Sciatic nerve (tissue), 2 donors: ENCODE data around the gene TBC1D24. TPM values are rescaled to one million over a fixed set of nuclear protein-coding genes. Genes with fewer than 3 reads are reported as not detected.
"Not testable (repeated sequence)": the region's sequence is repeated elsewhere in the genome, so short reads cannot be mapped to it uniquely, and the experiment has no call there.

Experiments
- ATAC-seq: fragments of 200-7000 bp; cut with Tn5 transposase; one replicate; pipeline ENCODE4 v1.9.1; 2020; ENCODE audit warnings: mild to moderate bottlenecking, moderate library complexity
- DNase-seq: peaks from one replicate; pipeline ENCODE4 v3.0.0-alpha.2; 2020; ENCODE audit warnings: low spot score
- intact Hi-C: fragments of 100-400 bp; cut with DNase I; formaldehyde crosslinking; loops from one replicate; pipeline ENCODE4 v1.14.2; 2022
- total RNA-seq: library from RNA; stranded (reverse); fragmentation: NEBNext Ultra II Directional; extraction: Animal tissue kit (Norgen Biotek cat#: 25700); gene quantifications from one replicate; pipeline ENCODE4 v1.2.1, GENCODE V29; 2021
- donor health status: DM: no; HTN: no; CAD: no.
- donor health status: DM: no; HTN: no; CAD: no.

Gene TBC1D24
- total RNA-seq, 1 donor from 2014 or later = 15.4 TPM

- intact Hi-C loops = no loop called here
- ATAC-seq = no peak
- no peak for DNase-seq
Measured at GRCh38 chr16:2476741-2477140, 1.8 kb downstream of the TBC1D24 start.

- no peak for ATAC-seq
- intact Hi-C loops = no loop called here
Measured at GRCh38 chr16:2477327-2477726, 2.4 kb downstream of the TBC1D24 start.

GRCh38 chr16:2478279-2478678, 3.4 kb downstream of the TBC1D24 start:
- ATAC-seq (no peak), DNase-seq (no peak)
- intact Hi-C loops = no loop called here

More at GRCh38 chr16:2477327-2477726, 2.4 kb downstream of the TBC1D24 start:
- DNase-seq = no peak

- ATAC-seq, DNase-seq, intact Hi-C loops: not testable (repeated sequence)
Measured at GRCh38 chr16:2479996-2480395, 5.1 kb downstream of the TBC1D24 start.

- DNase-seq (no peak), ATAC-seq (no peak)
- intact Hi-C loops = no loop called here
Measured at GRCh38 chr16:2480948-2481347, 6.0 kb downstream of the TBC1D24 start.

GRCh38 chr16:2481676-2482075, 6.7 kb downstream of the TBC1D24 start:
- DNase-seq (no peak), ATAC-seq (no peak)
- intact Hi-C loops = no loop called here

- no peak for DNase-seq
- peak; percentile 11 for ATAC-seq
- intact Hi-C loops = no loop called here
Measured at GRCh38 chr16:2482249-2482648, 7.3 kb downstream of the TBC1D24 start.

GRCh38 chr16:2482708-2483534, 8.0 kb downstream of the TBC1D24 start:
- ATAC-seq (peak; percentile 91), DNase-seq (no peak)
- intact Hi-C loops = no loop called here

- no peak for DNase-seq
- intact Hi-C loops = no loop called here
- no peak for ATAC-seq
Measured at GRCh38 chr16:2483939-2484897, 9.3 kb downstream of the TBC1D24 start.

GRCh38 chr16:2484898-2485508, 10.1 kb downstream of the TBC1D24 start:
- intact Hi-C loops = no loop called here
- no peak for DNase-seq
- ATAC-seq = no peak

GRCh38 chr16:2485811-2486507, 11.0 kb downstream of the TBC1D24 start:
- DNase-seq (no peak), ATAC-seq (no peak)
- intact Hi-C loops = no loop called here

GRCh38 chr16:2486645-2487516, 12.0 kb downstream of the TBC1D24 start:
- DNase-seq (no peak), ATAC-seq (peak; percentile 58)

GRCh38 chr16:2487517-2487842, 12.6 kb downstream of the TBC1D24 start:
- intact Hi-C loops = no loop called here
- DNase-seq (no peak), ATAC-seq (no peak)

More at GRCh38 chr16:2486645-2487516, 12.0 kb downstream of the TBC1D24 start:
- intact Hi-C loops = no loop called here

- intact Hi-C loops = no loop called here
- no peak for ATAC-seq
- DNase-seq = no peak
Measured at GRCh38 chr16:2487903-2488531, 13.1 kb downstream of the TBC1D24 start.

- intact Hi-C loops = no loop called here
- ATAC-seq (no peak), DNase-seq (no peak)
Measured at GRCh38 chr16:2489581-2489980, 14.7 kb downstream of the TBC1D24 start.

GRCh38 chr16:2490190-2491105, 15.5 kb downstream of the TBC1D24 start:
- no peak for DNase-seq
- intact Hi-C loops = no loop called here
- ATAC-seq = no peak

- intact Hi-C loops = no loop called here
- DNase-seq (no peak), ATAC-seq (no peak)
Measured at GRCh38 chr16:2492292-2492691, 17.4 kb downstream of the TBC1D24 start.
